Prostate gland (tissue), 2 donors: ENCODE measurements around the gene METTL25B. TPM values are rescaled to one million over a fixed set of nuclear protein-coding genes. Genes with fewer than 3 reads are reported as not detected.
"Not testable (repeated sequence)": the region's sequence is repeated elsewhere in the genome, so short reads cannot be mapped to it uniquely, and the experiment has no call there.

ENCODE experiments used
- DNase-seq: peaks from one replicate; pipeline ENCODE4 v3.0.0-alpha.2; 2019; ENCODE audit warnings: low spot score
- H3K27ac ChIP-seq, 2 donors: fragments of 200-600 bp; sonication (generic); 2 replicates each; pipeline ENCODE4 v1.5.1; 2017 to 2019
- H3K27me3 ChIP-seq: fragments of 200-600 bp; sonication (generic); replicated peaks from 2 replicates; pipeline ENCODE4 v1.5.1; 2019; ENCODE audit not compliant: insufficient read depth
- H3K36me3 ChIP-seq, 2 donors: fragments of 200-600 bp; sonication (generic); 1 replicate in 1 of 2; 2 replicates in 1 of 2; pipeline versions ENCODE4 v1.5.1 to v1.8.1; 2017 to 2019
- H3K4me1 ChIP-seq: fragments of 200-600 bp; sonication (generic); replicated peaks from 2 replicates; pipeline ENCODE4 v1.5.1; 2019
- H3K4me3 ChIP-seq, 2 donors: fragments of 200-600 bp; sonication (generic); 2 replicates each; pipeline ENCODE4 v1.5.1; 2017 to 2019
- H3K9me3 ChIP-seq: fragments of 200-600 bp; sonication (generic); 2 replicates; pipeline ENCODE4 v1.5.1; 2017
- CTCF ChIP-seq, 4 experiments: fragments of 200-600 bp in 2 of 4; fragments of 450-650 bp in 2 of 4; sonication (generic) in 2 of 4; IDR thresholded peaks; 1 replicate in 3 of 4; 2 replicates in 1 of 4; pipeline ENCODE4 v1.5.1; 2016 to 2019; ENCODE audit warnings: antibody characterized with exemption in 4 of 4, mild to moderate bottlenecking in 2 of 4, moderate library complexity in 2 of 4
- POLR2A ChIP-seq: fragments of 450-650 bp; IDR thresholded peaks from one replicate; pipeline ENCODE4 v1.6.1; 2016; ENCODE audit warnings: antibody characterized with exemption, mild to moderate bottlenecking
- POLR2AphosphoS5 ChIP-seq: sonication (generic); formaldehyde crosslinking; IDR thresholded peaks from one replicate; pipeline ENCODE4 v1.6.1; 2017; ENCODE audit warnings: antibody characterized with exemption
- WGBS: methylation state at CpG from one replicate; pipeline ENCODE4 v1.1.5; 2018; 5-methylcytosine and 5-hydroxymethylcytosine counted together
- intact Hi-C: fragments of 100-400 bp; cut with DNase I; formaldehyde crosslinking; loops from one replicate; pipeline ENCODE4 v1.14.2; 2022
- total RNA-seq, 2 donors: library from RNA; depleted of rRNA; stranded (reverse); fragments of >200 nt; gene quantifications; one replicate each; pipeline ENCODE4 v1.1.0, GENCODE V29; 2016

METTL25B gene
- total RNA-seq, 2 donors from 2014 or later: 62.0 to 69.5 TPM

DNA sequence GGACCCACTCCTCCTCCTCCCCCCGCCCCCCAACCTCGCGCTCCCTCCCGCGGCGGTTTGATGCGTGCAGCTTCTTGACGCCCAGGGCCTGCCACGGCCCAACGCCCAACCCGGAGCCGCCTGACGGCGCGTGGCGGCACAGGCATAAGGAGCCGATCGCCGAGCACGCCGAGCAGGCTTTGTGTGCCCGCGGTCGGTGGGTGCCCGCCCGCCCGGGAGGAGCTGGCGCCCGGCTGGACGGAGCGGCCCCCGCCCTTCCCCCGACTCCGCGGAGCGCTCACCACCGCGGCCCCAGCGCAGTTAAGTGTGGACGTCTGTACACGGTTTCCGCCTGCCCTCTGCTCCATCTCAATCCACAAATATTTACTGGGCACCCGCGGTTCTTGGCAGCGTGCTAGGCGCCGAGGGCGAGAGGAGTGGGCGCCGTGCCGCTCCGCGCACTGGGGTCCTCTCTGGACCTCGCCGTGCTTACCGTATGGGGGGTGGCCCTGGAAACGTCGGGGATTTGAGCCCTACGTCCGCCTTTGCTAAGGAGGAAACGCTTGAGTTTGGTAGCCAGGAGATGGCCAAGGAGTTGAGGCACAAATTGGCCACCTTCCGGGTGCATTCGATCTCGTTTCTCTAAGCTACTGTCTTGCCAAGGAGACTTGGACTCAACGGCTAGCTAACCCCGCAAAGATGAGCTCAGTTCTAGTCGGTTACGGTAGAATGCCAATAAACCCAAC is 23.6 kb downstream of the METTL25B start:
- peak in 2 of 4 experiments; percentile 25 to 35 for TF ChIP-seq CTCF (IDR thresholded peaks at IDR 0.05)
- TF ChIP-seq POLR2AphosphoS5: peak; percentile 92
- TF ChIP-seq POLR2A: no peak
- Histone ChIP-seq H3K27me3 (no peaks in the 10 kb centered on the region), H3K4me1 (peaks cover 18% of the 10 kb centered on the region), H3K4me3 (peak overlapping the region; percentile 94 to 99), H3K27ac (peak overlapping the region; percentile 96 to 97), H3K9me3 (no peaks in the 10 kb centered on the region), H3K36me3 (no peaks in the 10 kb centered on the region)
- intact Hi-C loops: no loop called here
- WGBS: under 1% methylated on average over 66 of the region's 68 CpGs
- peak; percentile 97 for DNase-seq

GRCh38 chr1:156752843-156753482 is 24.7 kb downstream of the METTL25B start:
- peak; percentile 27 for TF ChIP-seq POLR2AphosphoS5
- no peak for TF ChIP-seq POLR2A
- Histone ChIP-seq H3K4me3 (peak overlapping the region in 1 of 2 donors; percentile 99), H3K9me3 (no peaks in the 10 kb centered on the region), H3K27ac (peak overlapping the region; percentile 96 to 97), H3K36me3 (no peaks in the 10 kb centered on the region), H3K27me3 (no peaks in the 10 kb centered on the region), H3K4me1 (peaks cover 11% of the 10 kb centered on the region)
- intact Hi-C loops: no loop called here
- DNase-seq: no peak
- 0% methylated on average over 1 of the region's 1 CpG for WGBS

DNA sequence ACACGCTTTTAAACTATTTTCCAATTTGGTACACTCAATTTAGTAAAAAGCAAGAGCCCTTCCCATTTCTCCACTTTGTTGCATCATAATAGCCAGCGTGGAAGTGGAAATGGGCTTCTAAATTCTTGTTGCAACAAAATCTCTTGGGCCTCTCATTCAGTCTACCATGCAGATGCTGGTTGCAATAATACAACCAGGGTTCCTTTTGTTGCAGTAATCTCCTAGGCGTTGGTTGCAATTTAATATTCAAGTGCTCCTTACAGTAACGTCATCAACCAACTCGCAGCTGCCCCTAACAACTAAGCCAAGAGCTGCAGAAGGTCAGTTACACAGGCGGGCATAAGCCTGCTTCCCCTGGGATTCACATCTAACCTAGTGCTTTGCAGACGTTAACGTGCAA is 25.9 kb downstream of the METTL25B start:
- intact Hi-C loops: no loop called here
- TF ChIP-seq CTCF (IDR thresholded peaks at IDR 0.05) (no peak), POLR2A (no peak), POLR2AphosphoS5 (no peak)
- DNase-seq: no peak
- Histone ChIP-seq H3K27me3 (no peaks in the 10 kb centered on the region), H3K27ac (no peak overlapping the region), H3K9me3 (no peaks in the 10 kb centered on the region), H3K4me3 (no peak overlapping the region), H3K4me1 (peaks cover under 1% of the 10 kb centered on the region), H3K36me3 (no peaks in the 10 kb centered on the region)
- 82% methylated on average over 8 of the region's 8 CpGs for WGBS

DNA sequence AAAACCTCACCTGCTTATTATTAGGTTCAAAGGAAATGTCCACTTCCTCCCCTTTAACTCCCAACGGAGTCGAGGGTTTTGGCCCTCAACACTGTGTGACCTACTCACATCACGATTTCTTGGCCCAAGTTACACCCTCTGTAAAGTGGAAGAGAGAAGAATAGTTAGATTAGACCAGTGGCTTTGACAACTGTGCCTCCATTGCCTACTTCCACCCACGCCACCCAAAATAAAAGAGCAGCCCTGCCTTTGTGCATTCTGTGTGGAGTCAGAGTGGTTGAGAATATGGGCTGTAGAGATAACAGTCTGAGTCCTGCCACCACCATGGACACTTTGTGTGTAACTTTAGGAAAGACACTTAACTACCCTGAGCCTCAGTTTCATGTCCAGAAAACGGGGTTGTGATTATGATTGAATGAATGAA is 27.3 kb downstream of the METTL25B start:
- H3K4me3 ChIP-seq: no peak overlapping the region
- H3K9me3 ChIP-seq: no peaks in the 10 kb centered on the region
- H3K4me1 ChIP-seq: no peaks in the 10 kb centered on the region
- no peak for DNase-seq
- no peak overlapping the region for H3K27ac ChIP-seq
- intact Hi-C loops: no loop called here
- H3K27me3 ChIP-seq: no peaks in the 10 kb centered on the region
- TF ChIP-seq CTCF (IDR thresholded peaks at IDR 0.05) (no peak), POLR2AphosphoS5 (no peak), POLR2A (no peak)
- 73% methylated on average over 5 of the region's 5 CpGs for WGBS
- no peaks in the 10 kb centered on the region for H3K36me3 ChIP-seq

GRCh38 chr1:156756355-156756754 is 28.1 kb downstream of the METTL25B start:
- H3K4me3 ChIP-seq: no peak overlapping the region
- intact Hi-C loops: no loop called here
- no peaks in the 10 kb centered on the region for H3K9me3 ChIP-seq
- H3K27me3 ChIP-seq: no peaks in the 10 kb centered on the region
- no peak for DNase-seq
- no peak overlapping the region for H3K27ac ChIP-seq
- no peaks in the 10 kb centered on the region for H3K36me3 ChIP-seq
- H3K4me1 ChIP-seq: no peaks in the 10 kb centered on the region
- 95% methylated on average over 1 of the region's 1 CpG for WGBS
- TF ChIP-seq POLR2A (no peak), POLR2AphosphoS5 (no peak), CTCF (IDR thresholded peaks at IDR 0.05) (no peak)

DNA sequence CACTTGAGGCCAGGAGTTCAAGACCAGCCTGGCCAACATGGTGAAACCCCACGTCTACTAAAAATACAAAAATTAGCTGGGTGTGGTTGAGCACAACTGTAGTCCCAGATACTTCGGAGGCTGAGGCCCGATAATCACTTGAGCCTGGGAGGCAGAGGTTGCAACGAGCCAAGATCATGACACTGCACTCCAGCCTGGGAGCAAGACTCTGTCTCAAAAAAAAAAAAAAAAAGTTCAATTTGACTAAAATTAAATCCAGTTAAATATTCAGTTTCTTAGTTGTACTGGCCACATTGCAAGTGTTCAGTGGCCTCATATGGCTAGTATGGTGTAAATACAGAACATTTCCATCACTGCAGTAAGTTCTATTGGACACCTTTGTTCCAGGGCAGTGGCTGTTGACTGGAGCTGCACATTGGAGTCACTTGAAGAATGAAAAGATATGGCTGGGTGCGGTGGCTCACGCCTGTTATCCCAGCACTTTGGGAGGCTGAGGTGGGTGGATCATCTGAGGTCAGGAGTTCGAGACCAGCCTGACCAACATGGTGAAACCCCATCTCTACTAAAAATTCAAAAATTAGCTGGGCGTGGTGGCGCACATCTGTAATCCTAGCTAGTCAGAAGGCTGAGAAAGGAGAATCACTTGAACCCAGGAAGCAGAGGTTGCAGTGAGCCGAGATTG is 29.4 kb downstream of the METTL25B start:
- H3K27me3 ChIP-seq, intact Hi-C loops, H3K9me3 ChIP-seq, H3K36me3 ChIP-seq, H3K4me3 ChIP-seq, DNase-seq, H3K27ac ChIP-seq, H3K4me1 ChIP-seq: not testable (repeated sequence)
- 97% methylated on average over 10 of the region's 10 CpGs for WGBS
